ENCODE data around the gene ST6GALNAC4. TPM values are rescaled to one million over a fixed set of nuclear protein-coding genes. Genes with fewer than 3 reads are reported as not detected.
A peak's percentile ranks its signal among the peaks of the same experiment; 100 is the strongest.

ST6GALNAC4 gene
- polyA plus RNA-seq, 1 of the 3 experiments (the other 2 are of a cell fraction), result 30.2 TPM

DNA sequence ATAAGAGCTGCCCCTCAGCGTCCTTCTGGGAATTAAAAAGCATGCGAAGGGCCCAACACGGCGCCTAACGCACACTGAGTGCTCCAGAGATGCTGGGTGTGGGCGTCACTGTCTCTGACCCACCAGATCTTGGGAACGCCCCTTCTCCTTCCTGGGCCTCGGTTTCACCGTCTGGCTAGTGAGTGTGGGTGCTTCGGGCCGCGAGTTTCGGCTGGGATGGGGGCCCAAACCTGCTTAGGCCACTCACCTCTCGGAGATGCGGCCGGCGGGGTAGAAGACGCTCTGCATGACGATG, 10.0 kb upstream of the ST6GALNAC4 start (continued):
- TF ChIP-seq RXRA (IDR thresholded peaks at IDR 0.05; ENCODE audit: borderline replicate concordance, low read depth), result no peak
- TF ChIP-seq, protein P1, sequence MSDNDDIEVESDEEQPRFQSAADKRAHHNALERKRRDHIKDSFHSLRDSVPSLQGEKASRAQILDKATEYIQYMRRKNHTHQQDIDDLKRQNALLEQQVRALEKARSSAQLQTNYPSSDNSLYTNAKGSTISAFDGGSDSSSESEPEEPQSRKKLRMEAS (IDR thresholded peaks at IDR 0.05; ENCODE audit: low read depth), result no peak

- Histone ChIP-seq H3K36me3 (replicated peaks in 1 of 2; ENCODE audit: control insufficient read depth in 1 of 2, insufficient read depth in 2 of 2, low read length in 1 of 2) (no peaks in the 10 kb centered on the region), H3K27ac (ENCODE audit: low read depth in 2 of 2, low read length in 1 of 2) (no peak overlapping the region), H3K9me2 (no peaks in the 10 kb centered on the region), H3K27me3 (ENCODE audit: insufficient read depth) (no peaks in the 10 kb centered on the region), H3K9ac (no peak overlapping the region), H3F3A (replicated peaks; ENCODE audit: insufficient read depth) (peaks cover 45% of the 10 kb centered on the region), H3K4me3 (ENCODE audit: low read depth in 2 of 2, low read length in 1 of 2) (no peak overlapping the region), H3K79me2 (ENCODE audit: insufficient read depth) (no peaks in the 10 kb centered on the region), H3K4me1 (ENCODE audit: control insufficient read depth in 1 of 2, insufficient read depth in 2 of 2, low read depth in 1 of 2, low read length in 1 of 2) (peaks cover 16 to 21% of the 10 kb centered on the region in 2 experiments; a peak in 2 of 4 replicates), H3K9me3 (no peaks in the 10 kb centered on the region), H2AFZ (ENCODE audit: low read depth) (no peak overlapping the region), H4K20me1 (ENCODE audit: insufficient read depth) (no peaks in the 10 kb centered on the region), H3K4me2 (no peak overlapping the region)
- DNase-seq, result no peak
- CTCF ChIA-PET, result interaction anchor here (0.6 to 1.8 kb wide), 4 partner anchors 56 to 192 kb away, joined by 3 to 6 read pairs (median 4); partner anchors contain the start of gene TOR2A
- POLR2A ChIA-PET, result interaction anchor here (0.6 kb wide), 1 partner anchor 118 kb away, joined by 4 read pairs; no protein-coding TSS in a partner anchor
- TF ChIP-seq MEF2A (IDR thresholded peaks at IDR 0.05; ENCODE audit: borderline replicate concordance, low read depth), result no peak
- no peak for TF ChIP-seq SMC3 (IDR thresholded peaks at IDR 0.05; ENCODE audit: low read depth, low read length)
- TF ChIP-seq, protein P1 (IDR thresholded peaks at IDR 0.05; ENCODE audit: low read depth), result no peak
- TF ChIP-seq ELF1 (IDR thresholded peaks at IDR 0.05), result no peak
- TF ChIP-seq RAD21 (IDR thresholded peaks at IDR 0.05; ENCODE audit: low read length), result no peak
- no peak for TF ChIP-seq TAF1 (IDR thresholded peaks at IDR 0.05; ENCODE audit: borderline replicate concordance, low read depth, low read length)
- no peak for TF ChIP-seq YY1 (IDR thresholded peaks at IDR 0.05; ENCODE audit: low read depth)
- TF ChIP-seq FOSL2 (IDR thresholded peaks at IDR 0.05; ENCODE audit: borderline replicate concordance, low read depth), result no peak
- 95% methylated on average over 9 of the region's 14 CpGs for WGBS (ENCODE audit: low lambda C conversion rate)
Measured at GRCh38 chr9:127925959-127926905, 9.4 kb upstream of the ST6GALNAC4 start.

- Histone ChIP-seq H3K9me2 (no peaks in the 10 kb centered on the region), H3K4me3 (ENCODE audit: low read depth in 2 of 2, low read length in 1 of 2) (no peak overlapping the region), H4K20me1 (ENCODE audit: insufficient read depth) (no peaks in the 10 kb centered on the region), H2AFZ (ENCODE audit: low read depth) (no peak overlapping the region), H3K36me3 (replicated peaks in 1 of 2; ENCODE audit: control insufficient read depth in 1 of 2, insufficient read depth in 2 of 2, low read length in 1 of 2) (no peaks in the 10 kb centered on the region), H3K79me2 (ENCODE audit: insufficient read depth) (no peaks in the 10 kb centered on the region), H3K4me1 (ENCODE audit: control insufficient read depth in 1 of 2, insufficient read depth in 2 of 2, low read depth in 1 of 2, low read length in 1 of 2) (peaks cover 13 to 15% of the 10 kb centered on the region in 2 experiments; a peak in 1 of 4 replicates), H3K9me3 (no peaks in the 10 kb centered on the region), H3K4me2 (no peak overlapping the region), H3K27ac (ENCODE audit: low read depth in 2 of 2, low read length in 1 of 2) (peak overlapping the region in 1 of 2 experiments; percentile 95; a peak in 2 of 4 replicates), H3K9ac (no peak overlapping the region), H3K27me3 (ENCODE audit: insufficient read depth) (no peaks in the 10 kb centered on the region), H3F3A (replicated peaks; ENCODE audit: insufficient read depth) (peaks cover 40% of the 10 kb centered on the region)
- WGBS (ENCODE audit: low lambda C conversion rate), result 92% methylated on average over 19 of the region's 22 CpGs
- no peak for DNase-seq
- POLR2A ChIA-PET, result interaction anchor here (0.6 kb wide), 1 partner anchor 377 kb away, joined by 3 read pairs; no protein-coding TSS in a partner anchor
- CTCF ChIA-PET, result interaction anchor here (1.0 to 2.0 kb wide), 5 partner anchors 10 to 190 kb away, joined by 3 to 8 read pairs (median 4); partner anchors contain the start of gene TOR2A
- TF ChIP-seq, protein P2, sequence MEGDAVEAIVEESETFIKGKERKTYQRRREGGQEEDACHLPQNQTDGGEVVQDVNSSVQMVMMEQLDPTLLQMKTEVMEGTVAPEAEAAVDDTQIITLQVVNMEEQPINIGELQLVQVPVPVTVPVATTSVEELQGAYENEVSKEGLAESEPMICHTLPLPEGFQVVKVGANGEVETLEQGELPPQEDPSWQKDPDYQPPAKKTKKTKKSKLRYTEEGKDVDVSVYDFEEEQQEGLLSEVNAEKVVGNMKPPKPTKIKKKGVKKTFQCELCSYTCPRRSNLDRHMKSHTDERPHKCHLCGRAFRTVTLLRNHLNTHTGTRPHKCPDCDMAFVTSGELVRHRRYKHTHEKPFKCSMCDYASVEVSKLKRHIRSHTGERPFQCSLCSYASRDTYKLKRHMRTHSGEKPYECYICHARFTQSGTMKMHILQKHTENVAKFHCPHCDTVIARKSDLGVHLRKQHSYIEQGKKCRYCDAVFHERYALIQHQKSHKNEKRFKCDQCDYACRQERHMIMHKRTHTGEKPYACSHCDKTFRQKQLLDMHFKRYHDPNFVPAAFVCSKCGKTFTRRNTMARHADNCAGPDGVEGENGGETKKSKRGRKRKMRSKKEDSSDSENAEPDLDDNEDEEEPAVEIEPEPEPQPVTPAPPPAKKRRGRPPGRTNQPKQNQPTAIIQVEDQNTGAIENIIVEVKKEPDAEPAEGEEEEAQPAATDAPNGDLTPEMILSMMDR (IDR thresholded peaks at IDR 0.05), result no peak
- TF ChIP-seq RAD21 (IDR thresholded peaks at IDR 0.05; ENCODE audit: low read length) (no peak), FOXJ3 (CRISPR knock-in tag; IDR thresholded peaks at IDR 0.05) (no peak), YY1 (IDR thresholded peaks at IDR 0.05; ENCODE audit: low read depth) (no peak), IRF3 (IDR thresholded peaks at IDR 0.05; ENCODE audit: low read depth, low read length) (no peak), TAF1 (IDR thresholded peaks at IDR 0.05; ENCODE audit: borderline replicate concordance, low read depth, low read length) (no peak), TEAD4 (IDR thresholded peaks at IDR 0.05; ENCODE audit: borderline replicate concordance, insufficient read depth) (no peak)
- TF ChIP-seq, protein P3, sequence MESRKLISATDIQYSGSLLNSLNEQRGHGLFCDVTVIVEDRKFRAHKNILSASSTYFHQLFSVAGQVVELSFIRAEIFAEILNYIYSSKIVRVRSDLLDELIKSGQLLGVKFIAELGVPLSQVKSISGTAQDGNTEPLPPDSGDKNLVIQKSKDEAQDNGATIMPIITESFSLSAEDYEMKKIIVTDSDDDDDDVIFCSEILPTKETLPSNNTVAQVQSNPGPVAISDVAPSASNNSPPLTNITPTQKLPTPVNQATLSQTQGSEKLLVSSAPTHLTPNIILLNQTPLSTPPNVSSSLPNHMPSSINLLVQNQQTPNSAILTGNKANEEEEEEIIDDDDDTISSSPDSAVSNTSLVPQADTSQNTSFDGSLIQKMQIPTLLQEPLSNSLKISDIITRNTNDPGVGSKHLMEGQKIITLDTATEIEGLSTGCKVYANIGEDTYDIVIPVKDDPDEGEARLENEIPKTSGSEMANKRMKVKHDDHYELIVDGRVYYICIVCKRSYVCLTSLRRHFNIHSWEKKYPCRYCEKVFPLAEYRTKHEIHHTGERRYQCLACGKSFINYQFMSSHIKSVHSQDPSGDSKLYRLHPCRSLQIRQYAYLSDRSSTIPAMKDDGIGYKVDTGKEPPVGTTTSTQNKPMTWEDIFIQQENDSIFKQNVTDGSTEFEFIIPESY (IDR thresholded peaks at IDR 0.05; ENCODE audit: borderline replicate concordance, low read depth), result no peak
- TF ChIP-seq, protein P4, sequence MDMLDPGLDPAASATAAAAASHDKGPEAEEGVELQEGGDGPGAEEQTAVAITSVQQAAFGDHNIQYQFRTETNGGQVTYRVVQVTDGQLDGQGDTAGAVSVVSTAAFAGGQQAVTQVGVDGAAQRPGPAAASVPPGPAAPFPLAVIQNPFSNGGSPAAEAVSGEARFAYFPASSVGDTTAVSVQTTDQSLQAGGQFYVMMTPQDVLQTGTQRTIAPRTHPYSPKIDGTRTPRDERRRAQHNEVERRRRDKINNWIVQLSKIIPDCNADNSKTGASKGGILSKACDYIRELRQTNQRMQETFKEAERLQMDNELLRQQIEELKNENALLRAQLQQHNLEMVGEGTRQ (IDR thresholded peaks at IDR 0.05; ENCODE audit: borderline replicate concordance, low read depth, low read length), result no peak
Measured at GRCh38 chr9:127924736-127925444, 8.0 kb upstream of the ST6GALNAC4 start.
